SU-DHL-6 (cell line): Measurements from ENCODE around the gene AKAP12.

Source experiments
- H2AFZ ChIP-seq: fragments of 200-600 bp; sonication (generic); 2 replicates; pipeline ENCODE4 v1.6.1; 2014; ENCODE audit warnings: low read depth, mild to moderate bottlenecking, moderate library complexity, mixed read lengths, antibody characterized with exemption, low read length; ENCODE audit not compliant: severe bottlenecking
- H3F3A ChIP-seq: fragments of 200-600 bp; shearing (Covaris generic); 2 replicates; pipeline ENCODE4 v1.6.0; 2016; ENCODE audit warnings: antibody characterized with exemption, mild to moderate bottlenecking; ENCODE audit not compliant: insufficient read depth
- H3K27ac ChIP-seq: fragments of 200-600 bp; sonication (generic); 2 replicates; pipeline ENCODE4 v1.5.1; 2016; ENCODE audit warnings: low read depth, mild to moderate bottlenecking, low read length, moderate library complexity, mixed read lengths
- H3K27me3 ChIP-seq: fragments of 200-600 bp; sonication (generic), shearing (Covaris generic); 2 replicates; pipeline ENCODE4 v1.6.0; 2014; ENCODE audit warnings: mild to moderate bottlenecking, low read length
- H3K36me3 ChIP-seq: fragments of 200-600 bp; sonication (generic); 2 replicates; pipeline ENCODE4 v1.6.1; 2014; ENCODE audit warnings: mild to moderate bottlenecking, low read length, mixed read lengths
- H3K4me2 ChIP-seq: fragments of 300-600, 200-600 bp; shearing (Covaris generic), sonication (generic); 2 replicates; pipeline ENCODE4 v1.6.0; 2014; ENCODE audit warnings: low read length, low read depth, mild to moderate bottlenecking; ENCODE audit not compliant: poor library complexity, severe bottlenecking
- H3K4me3 ChIP-seq: fragments of 200-600 bp; sonication (generic); 2 replicates; pipeline ENCODE4 v1.5.1; 2014; ENCODE audit warnings: antibody characterized with exemption, low read length, mild to moderate bottlenecking, mixed read lengths; ENCODE audit not compliant: insufficient read depth, poor library complexity, severe bottlenecking
- H3K79me2 ChIP-seq: fragments of 200-600 bp; sonication (generic); 2 replicates; pipeline ENCODE4 v1.6.1; 2014; ENCODE audit warnings: mild to moderate bottlenecking, low read length, moderate library complexity; ENCODE audit not compliant: insufficient read depth
- H3K9ac ChIP-seq: fragments of 200-600 bp; sonication (generic); 2 replicates; pipeline ENCODE4 v1.7.0; 2014; ENCODE audit warnings: mild to moderate bottlenecking, low read length
- H3K9me2 ChIP-seq: fragments of 200-600 bp; sonication (generic); replicated peaks from 2 replicates; pipeline ENCODE4 v1.6.1; 2014; ENCODE audit warnings: low read length; ENCODE audit not compliant: insufficient read depth
- H3K9me3 ChIP-seq: fragments of 200-600 bp; sonication (generic); 2 replicates; pipeline ENCODE4 v1.6.1; 2014; ENCODE audit warnings: low read length, mixed read lengths; ENCODE audit not compliant: insufficient read depth
- H4K20me1 ChIP-seq: fragments of 200-600 bp; sonication (generic); 2 replicates; pipeline ENCODE4 v1.6.1; 2014; ENCODE audit warnings: low read depth, mild to moderate bottlenecking, antibody characterized with exemption, low read length, moderate library complexity, mixed read lengths
- CTCF ChIP-seq: fragments of 200-600 bp; sonication (generic); IDR thresholded peaks from one replicate; pipeline ENCODE4 v1.5.1; 2017; ENCODE audit warnings: antibody characterized with exemption, mild to moderate bottlenecking, low read length, moderate library complexity; ENCODE audit not compliant: insufficient read depth, poor library complexity, severe bottlenecking
- EZH2phosphoT487 ChIP-seq: fragments of 200-600 bp; sonication (generic), shearing (Covaris generic); conservative IDR thresholded peaks from 2 replicates; pipeline ENCODE4 v1.6.1; 2018; ENCODE audit warnings: mild to moderate bottlenecking, antibody characterized with exemption, low read length, moderate library complexity, mixed read lengths

Gene AKAP12

GRCh38 chr6:151284012-151284411 is 44.2 kb downstream of the AKAP12 start:
- Histone ChIP-seq H3K9me3 (no peaks in the 10 kb centered on the region), H3K9me2 (no peaks in the 10 kb centered on the region), H3K79me2 (no peaks in the 10 kb centered on the region), H3K9ac (no peak overlapping the region), H3K36me3 (no peaks in the 10 kb centered on the region), H3K27ac (no peak overlapping the region), H2AFZ (no peak overlapping the region), H3K27me3 (no peaks in the 10 kb centered on the region), H3K4me3 (no peak overlapping the region), H3K4me2 (no peak overlapping the region), H3F3A (no peaks in the 10 kb centered on the region), H4K20me1 (no peaks in the 10 kb centered on the region)
- no peak for TF ChIP-seq CTCF
- no peak for TF ChIP-seq EZH2phosphoT487

- Histone ChIP-seq H4K20me1 (no peaks in the 10 kb centered on the region), H2AFZ (no peak overlapping the region), H3F3A (no peaks in the 10 kb centered on the region), H3K27ac (no peak overlapping the region), H3K9me2 (no peaks in the 10 kb centered on the region), H3K9ac (no peak overlapping the region), H3K4me3 (no peak overlapping the region), H3K4me2 (no peak overlapping the region), H3K79me2 (no peaks in the 10 kb centered on the region), H3K9me3 (no peaks in the 10 kb centered on the region), H3K27me3 (no peaks in the 10 kb centered on the region), H3K36me3 (no peaks in the 10 kb centered on the region)
- TF ChIP-seq EZH2phosphoT487, result no peak
- no peak for TF ChIP-seq CTCF
Observed at GRCh38 chr6:151284548-151285017, 44.8 kb downstream of the AKAP12 start.

- Histone ChIP-seq H3K79me2 (no peaks in the 10 kb centered on the region), H3K27me3 (no peaks in the 10 kb centered on the region), H3K9me3 (no peaks in the 10 kb centered on the region), H3K9ac (no peak overlapping the region), H3F3A (no peaks in the 10 kb centered on the region), H3K9me2 (no peaks in the 10 kb centered on the region), H2AFZ (no peak overlapping the region), H4K20me1 (no peaks in the 10 kb centered on the region), H3K36me3 (no peaks in the 10 kb centered on the region), H3K27ac (no peak overlapping the region), H3K4me3 (no peak overlapping the region), H3K4me2 (no peak overlapping the region)
- TF ChIP-seq CTCF, result no peak
- no peak for TF ChIP-seq EZH2phosphoT487
Observed at GRCh38 chr6:151285122-151285521, 45.4 kb downstream of the AKAP12 start.

GRCh38 chr6:151286214-151286613 is 46.4 kb downstream of the AKAP12 start:
- no peaks in the 10 kb centered on the region for H3K9me2 ChIP-seq
- H3K9ac ChIP-seq, result no peak overlapping the region
- no peaks in the 10 kb centered on the region for H3K36me3 ChIP-seq
- no peaks in the 10 kb centered on the region for H3F3A ChIP-seq
- H3K4me3 ChIP-seq, result no peak overlapping the region
- H3K27ac ChIP-seq, result no peak overlapping the region
- TF ChIP-seq EZH2phosphoT487 (no peak), CTCF (no peak)
- H4K20me1 ChIP-seq, result no peaks in the 10 kb centered on the region
- no peaks in the 10 kb centered on the region for H3K79me2 ChIP-seq
- H3K4me2 ChIP-seq, result no peak overlapping the region
- no peaks in the 10 kb centered on the region for H3K27me3 ChIP-seq
- H3K9me3 ChIP-seq, result no peaks in the 10 kb centered on the region
- H2AFZ ChIP-seq, result no peak overlapping the region
